HepG2 (cell line): ENCODE data around the gene SUN5. TPM values are rescaled to one million over a fixed set of nuclear protein-coding genes. Genes with fewer than 3 reads are reported as not detected.

Experiments used
- ATAC-seq: fragments of 200-7000 bp; cut with Tn5 transposase; 3 replicates; pipeline ENCODE4 v1.9.1; 2020; ENCODE audit warnings: mild to moderate bottlenecking, moderate library complexity
- BruUV-seq: library from RNA; stranded (reverse); fragments of 400-500 nt; replicated peaks from 2 replicates; lab custom pipeline; 2021; lab: Mats Ljungman, UMichigan
- CTCF ChIA-PET: fragments of 300-600 bp; formaldehyde crosslinking; extraction: SDS; loops from one replicate; lab custom pipeline; 2021; ENCODE audit warnings: low total read pairs, inconsistent platforms, low intra/inter-chr PET ratio; lab: Yijun Ruan, JAX
- POLR2A ChIA-PET: fragments of 350-600 bp; sonication (Branson Sonifier 250); formaldehyde crosslinking; loops from one replicate; lab custom pipeline; 2020; ENCODE audit warnings: antibody characterized with exemption, inconsistent platforms; lab: Yijun Ruan, JAX
- DNase-seq: peaks from one replicate; pipeline ENCODE4 v3.0.0-alpha.2; 2015; ENCODE audit warnings: low spot score
- FAIRE-seq: peaks from 3 replicates; lab custom pipeline; 2011; peaks lifted over from hg19 to GRCh38; lab: Jason Lieb, UNC
- H2AFZ ChIP-seq: one replicate; pipeline ENCODE4 v1.6.1; 2011; ENCODE audit warnings: low read length, inconsistent platforms
- H3K27ac ChIP-seq: fragments of 300-600 bp; 3 replicates; pipeline ENCODE4 v1.8.0; 2011; ENCODE audit warnings: mixed run types, mild to moderate bottlenecking, mixed read lengths, low read length, inconsistent platforms; ENCODE audit not compliant: insufficient read depth; ENCODE audit errors: extremely low read length
- H3K27me3 ChIP-seq, 2 experiments: fragments of 200-600 bp in 1 of 2; 2 replicates in 1 of 2; 3 replicates in 1 of 2; pipeline versions ENCODE4 v1.6.0 to v1.8.0; 2011; ENCODE audit warnings: low read length in 2 of 2, mild to moderate bottlenecking in 2 of 2, moderate library complexity in 2 of 2, inconsistent platforms in 1 of 2; ENCODE audit not compliant: insufficient read depth in 2 of 2, control insufficient read depth in 1 of 2
- H3K36me3 ChIP-seq, 2 experiments: fragments of 200-600 bp in 1 of 2; replicated peaks in 1 of 2; 2 replicates in 1 of 2; 3 replicates in 1 of 2; pipeline versions ENCODE4 v1.5.1 to v1.8.0; 2011; ENCODE audit warnings: low read length in 2 of 2, inconsistent platforms in 1 of 2; ENCODE audit not compliant: insufficient read depth in 2 of 2, control insufficient read depth in 1 of 2
- H3K4me1 ChIP-seq: 2 replicates; pipeline ENCODE4 v1.5.1; 2012; ENCODE audit warnings: low read length, inconsistent platforms; ENCODE audit not compliant: insufficient read depth
- H3K4me2 ChIP-seq: 2 replicates; pipeline ENCODE4 v1.6.0; 2011; ENCODE audit warnings: low read depth, low read length, inconsistent platforms
- H3K4me3 ChIP-seq, 3 experiments: fragments of 200-600 bp in 1 of 3; sonication (generic), shearing (Covaris generic) in 1 of 3; replicated peaks in 1 of 3; 2 replicates each; pipeline ENCODE4 v1.5.1; 2011 to 2016; ENCODE audit warnings: low read length in 3 of 3, inconsistent platforms in 2 of 3, low read depth in 2 of 3, mild to moderate bottlenecking in 2 of 3, control low read depth in 1 of 3, mixed read lengths in 1 of 3; ENCODE audit not compliant: insufficient read depth in 1 of 3
- H3K79me2 ChIP-seq: one replicate; pipeline ENCODE4 v1.6.1; 2011; ENCODE audit warnings: low read length, inconsistent platforms; ENCODE audit not compliant: insufficient read depth
- H3K9ac ChIP-seq: 2 replicates; pipeline ENCODE4 v1.6.0; 2011; ENCODE audit warnings: mild to moderate bottlenecking, low read depth, low read length, inconsistent platforms; ENCODE audit not compliant: insufficient read depth
- H3K9me3 ChIP-seq: 2 replicates; pipeline ENCODE4 v1.5.1; 2012; ENCODE audit warnings: mild to moderate bottlenecking, low read length
- H4K20me1 ChIP-seq: 2 replicates; pipeline ENCODE4 v1.6.0; 2011; ENCODE audit warnings: inconsistent platforms, mild to moderate bottlenecking, low read length, moderate library complexity; ENCODE audit not compliant: insufficient read depth
- DMAP1 ChIP-seq: IDR thresholded peaks from 2 replicates; pipeline ENCODE4 v1.6.1; 2016
- FUBP1 ChIP-seq: sonication (generic); formaldehyde crosslinking; IDR thresholded peaks from 2 replicates; pipeline ENCODE4 v1.5.1; 2020; ENCODE audit warnings: missing genetic modification reagents, mild to moderate bottlenecking, borderline replicate concordance
- ZFP41 ChIP-seq: sonication (generic); formaldehyde crosslinking; IDR thresholded peaks from 2 replicates; pipeline ENCODE4 v1.4.0; 2020; ENCODE audit warnings: mild to moderate bottlenecking, missing genetic modification reagents, borderline replicate concordance
- ZNF280D ChIP-seq: sonication (generic); formaldehyde crosslinking; IDR thresholded peaks from 2 replicates; pipeline ENCODE4 v1.5.1; 2020; ENCODE audit warnings: mild to moderate bottlenecking, missing genetic modification reagents
- ZNF547 ChIP-seq: sonication (generic); formaldehyde crosslinking; IDR thresholded peaks from 2 replicates; pipeline ENCODE4 v1.5.1; 2020; ENCODE audit warnings: mild to moderate bottlenecking, missing genetic modification reagents
- ZNF7 ChIP-seq: IDR thresholded peaks from 2 replicates; pipeline ENCODE4 v1.6.1; 2016; ENCODE audit warnings: missing biosample characterization, missing genetic modification reagents
- ZNF780A ChIP-seq: sonication (generic); formaldehyde crosslinking; IDR thresholded peaks from 2 replicates; pipeline ENCODE4 v1.8.0; 2022; ENCODE audit warnings: mild to moderate bottlenecking, missing genetic modification reagents, moderate library complexity
- ZZZ3 ChIP-seq: sonication (generic); formaldehyde crosslinking; IDR thresholded peaks from 2 replicates; pipeline ENCODE4 v1.4.0; 2020; ENCODE audit warnings: missing genetic modification reagents, mild to moderate bottlenecking, borderline replicate concordance
- WGBS: methylation state at CpG from one replicate; pipeline ENCODE4 v1.1.6; 2017; ENCODE audit warnings: low lambda C conversion rate; 5-methylcytosine and 5-hydroxymethylcytosine counted together
- in situ Hi-C: cut with HindIII; loops from 2 replicates; pipeline ENCODE4 v1.10.0; 2017; ENCODE audit warnings: low pct_unique_long_range_greater_than_20kb; ENCODE audit not compliant: extremely low pct_ligation_motif_present
- intact Hi-C: fragments of 100-400 bp; cut with micrococcal nuclease; formaldehyde crosslinking; loops from one replicate; pipeline ENCODE4 v1.10.0; 2022; ENCODE audit not compliant: unreplicated experiment
- polyA plus RNA-seq, 8 experiments: library from polyadenylated mRNA; depleted of rRNA in 3 of 8; stranded (reverse) in 7 of 8; unstranded in 1 of 8; fragments of >200 nt; fragmentation: Illumina TruSeq in 4 of 8; extraction: Trizol in 4 of 8; gene quantifications; 2 replicates each; pipeline versions ENCODE4 v1.2.1 to v1.2.3, GENCODE V29; 2011 to 2016; ENCODE audit warnings: low read depth in 4 of 8, missing spikeins in 1 of 8, mixed read lengths in 1 of 8; ENCODE audit not compliant: insufficient read depth in 1 of 8
- total RNA-seq, 5 experiments: library from RNA; depleted of rRNA; stranded (reverse); fragments of >200 nt; fragmentation: Illumina TruSeq; extraction: Trizol; gene quantifications; 2 replicates each; pipeline ENCODE4 v1.2.3, GENCODE V29; 2016; ENCODE audit warnings: low read depth in 1 of 5

Gene SUN5
- total and polyA plus RNA-seq, 2 of the 13 experiments (the other 11 are each of a cell fraction or from before 2014, with no cell fraction given) = not detected

GRCh38 chr20:32976746-32977145 lies 27.5 kb downstream of the SUN5 start:
- Histone ChIP-seq H3K27ac (no peak overlapping the region), H3K79me2 (no peaks in the 10 kb centered on the region)
- no peak for ATAC-seq
- TF ChIP-seq ZNF7 (CRISPR knock-in tag) = no peak
- TF ChIP-seq ZNF547 (CRISPR knock-in tag) = 0 out of 2 replicates have a peak, but pooled peaks have one; percentile 36
- TF ChIP-seq ZFP41 (CRISPR knock-in tag) = 0 out of 2 replicates have a peak, but pooled peaks have one; percentile 37
- peak; percentile 46; the same call in 1 of the 2 replicates for TF ChIP-seq ZNF280D
- 0 out of 2 replicates have a peak, but pooled peaks have one; percentile 63 for TF ChIP-seq FUBP1 (CRISPR knock-in tag)
- TF ChIP-seq ZNF780A = 0 out of 2 replicates have a peak, but pooled peaks have one; percentile 0
- 0 out of 2 replicates have a peak, but pooled peaks have one; percentile 9 for TF ChIP-seq DMAP1 (CRISPR knock-in tag)
- no peak for TF ChIP-seq ZZZ3 (CRISPR knock-in tag)
- TF ChIP-seq, all 625 proteins: peak for 6
- Histone ChIP-seq H3K4me2 (0 out of 2 replicates have a peak overlapping the region, but pooled peaks have one; percentile 28), H3K9ac (no peak overlapping the region), H3K27me3 (peaks cover 9 to 43% of the 10 kb centered on the region in 2 experiments), H4K20me1 (no peaks in the 10 kb centered on the region), H3K4me1 (peaks cover 82% of the 10 kb centered on the region), H3K36me3 (no peaks in the 10 kb centered on the region), H2AFZ (no peak overlapping the region), H3K4me3 (no peak overlapping the region), H3K9me3 (no peaks in the 10 kb centered on the region)
- DNase-seq (no peak), FAIRE-seq (no peak)
- ChIA-PET CTCF (no interaction called here), POLR2A (no interaction called here)
- intact Hi-C loops (no loop called here), in situ Hi-C loops (no loop called here)
- no TSS peak for BruUV-seq
- WGBS = 39% methylated on average over 6 of the region's 6 CpGs
